GM19193 (cell line): ENCODE data around the gene SLC5A5.

Source experiments
- POLR2A ChIP-seq: IDR thresholded peaks from 4 replicates; pipeline ENCODE4 v1.6.1; 2011; ENCODE audit not compliant: insufficient read depth, insufficient read length; ENCODE audit errors: extremely low read depth

SLC5A5 gene

DNA sequence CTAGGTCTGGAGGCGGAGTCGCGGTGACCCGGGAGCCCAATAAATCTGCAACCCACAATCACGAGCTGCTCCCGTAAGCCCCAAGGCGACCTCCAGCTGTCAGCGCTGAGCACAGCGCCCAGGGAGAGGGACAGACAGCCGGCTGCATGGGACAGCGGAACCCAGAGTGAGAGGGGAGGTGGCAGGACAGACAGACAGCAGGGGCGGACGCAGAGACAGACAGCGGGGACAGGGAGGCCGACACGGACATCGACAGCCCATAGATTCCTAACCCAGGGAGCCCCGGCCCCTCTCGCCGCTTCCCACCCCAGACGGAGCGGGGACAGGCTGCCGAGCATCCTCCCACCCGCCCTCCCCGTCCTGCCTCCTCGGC, at the start of gene SLC5A5:
TSS of gene SLC5A5 (plus strand) at position 68 of the 373 bp plus-strand sequence. CDS start 375 bp downstream, outside the sequence.
- no peak for TF ChIP-seq POLR2A

GRCh38 chr19:17824339-17824738, 47.4 kb upstream of the SLC5A5 start:
- no peak for TF ChIP-seq POLR2A

GRCh38 chr19:17826508-17827056, 45.2 kb upstream of the SLC5A5 start:
- TF ChIP-seq POLR2A = no peak

DNA sequence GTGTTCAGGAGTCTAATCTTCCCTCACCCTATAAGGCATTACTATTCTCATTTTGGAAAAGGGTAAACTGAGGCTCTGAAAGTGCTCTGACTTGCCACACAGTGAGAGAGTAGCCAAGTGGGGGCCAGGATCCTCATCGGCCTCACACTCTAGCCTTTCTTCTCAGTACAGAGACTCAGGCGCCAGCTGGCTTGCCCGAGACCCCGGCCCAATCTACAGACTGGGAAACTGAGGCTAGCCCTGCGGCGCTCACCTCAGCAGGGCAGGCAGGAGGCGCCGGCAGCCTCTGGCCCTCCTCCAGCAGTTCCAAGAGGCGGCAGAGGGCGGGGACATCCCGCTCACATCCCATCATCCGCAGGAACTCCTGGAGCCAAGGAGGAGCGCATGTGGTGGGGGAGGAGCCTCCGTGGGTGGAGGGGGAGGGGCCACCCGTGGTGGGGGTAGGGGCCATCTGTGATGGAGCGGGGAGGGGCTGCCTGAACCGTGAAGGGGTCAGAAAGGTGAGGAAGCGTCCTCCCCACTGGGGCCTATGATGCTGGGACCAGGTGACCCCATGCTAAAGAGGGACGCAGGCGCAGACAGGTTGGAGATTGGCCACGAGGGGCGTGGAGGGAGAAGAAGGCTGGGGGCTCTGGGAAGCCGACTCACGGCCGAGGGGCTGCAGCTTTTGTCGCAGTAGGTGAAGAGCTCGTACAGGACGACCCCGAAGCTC, 41.7 kb upstream of the SLC5A5 start:
- TF ChIP-seq POLR2A = no peak

DNA sequence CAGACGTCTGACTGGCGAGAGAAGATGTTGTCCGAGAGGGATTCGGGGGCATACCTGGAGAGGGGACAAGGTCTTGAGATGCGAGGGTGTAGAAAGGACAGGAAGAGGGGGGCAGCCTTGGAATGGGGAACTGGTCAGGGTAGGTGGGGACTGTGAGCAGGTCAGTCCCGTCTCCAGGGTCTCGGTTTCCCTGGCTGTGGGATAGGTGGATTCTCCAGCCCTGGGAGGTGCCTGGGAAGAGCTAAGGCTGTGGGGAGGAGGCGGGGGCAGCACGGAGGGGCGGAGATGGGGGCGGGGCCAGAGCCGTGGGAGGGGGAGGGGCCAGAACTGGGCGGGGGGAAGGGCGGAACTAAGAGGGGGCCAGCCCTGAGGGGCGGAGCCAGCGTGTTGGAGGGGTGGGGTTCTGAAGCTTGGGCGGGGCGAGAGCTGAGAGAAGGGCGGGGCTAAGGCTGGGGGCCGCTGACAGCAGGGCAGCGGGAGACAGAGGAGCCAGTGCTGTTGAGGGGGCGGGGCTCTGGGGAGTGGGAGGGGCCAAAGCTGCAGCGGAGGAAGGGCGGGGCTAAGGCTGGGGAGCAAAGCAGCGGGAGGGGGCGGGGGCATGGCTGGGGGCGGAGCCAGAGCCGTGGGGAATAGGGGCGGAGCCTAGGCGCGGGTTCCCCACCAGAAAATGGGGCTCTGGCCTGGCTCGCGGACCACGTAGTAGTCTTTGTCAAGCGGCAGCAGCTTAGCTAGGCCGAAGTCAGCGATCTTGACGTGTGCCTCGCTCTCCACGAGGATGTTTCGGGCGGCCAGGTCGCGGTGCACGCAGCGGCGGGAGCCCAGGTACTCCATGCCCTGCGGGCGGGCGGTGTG, 41.0 kb upstream of the SLC5A5 start:
- no peak for TF ChIP-seq POLR2A

- TF ChIP-seq POLR2A = no peak
Observed at GRCh38 chr19:17831419-17831888, 40.3 kb upstream of the SLC5A5 start.

DNA sequence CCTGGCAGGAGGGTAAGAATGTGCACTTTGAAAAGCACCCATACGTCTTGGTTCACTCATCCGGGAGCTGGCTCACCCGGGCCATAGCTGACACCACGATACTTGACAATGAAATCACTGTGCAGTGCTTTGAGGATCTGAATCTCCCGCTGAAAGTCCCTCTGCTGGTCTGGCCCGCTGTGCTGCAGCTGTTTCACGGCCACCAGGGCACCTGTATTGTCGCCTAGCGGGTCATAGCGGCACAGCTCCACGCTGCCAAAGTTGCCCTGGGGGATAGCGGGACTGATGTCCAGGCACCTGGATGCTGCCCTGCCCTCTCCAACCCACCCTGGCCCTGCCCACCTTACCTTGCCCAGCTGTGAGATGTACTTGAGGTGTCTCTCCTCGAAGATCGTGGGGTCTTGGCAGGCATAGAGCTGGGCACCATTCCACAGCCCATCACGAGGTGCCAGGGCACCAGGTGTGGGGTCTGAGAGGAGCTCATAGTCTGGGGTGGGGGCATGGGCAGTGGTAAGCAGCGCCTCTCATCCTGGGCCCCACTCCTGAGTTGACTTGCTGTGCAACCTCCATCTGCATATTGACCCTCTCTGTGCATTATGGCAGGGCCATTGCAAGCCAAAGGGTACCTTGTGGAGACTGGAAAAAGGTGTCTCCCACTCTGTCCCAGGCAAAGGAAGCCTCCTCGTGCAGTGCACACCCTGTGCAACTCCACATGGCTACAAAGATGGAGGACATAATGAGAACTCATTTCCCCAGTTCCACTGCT, 39.1 kb upstream of the SLC5A5 start:
- TF ChIP-seq POLR2A = no peak

DNA sequence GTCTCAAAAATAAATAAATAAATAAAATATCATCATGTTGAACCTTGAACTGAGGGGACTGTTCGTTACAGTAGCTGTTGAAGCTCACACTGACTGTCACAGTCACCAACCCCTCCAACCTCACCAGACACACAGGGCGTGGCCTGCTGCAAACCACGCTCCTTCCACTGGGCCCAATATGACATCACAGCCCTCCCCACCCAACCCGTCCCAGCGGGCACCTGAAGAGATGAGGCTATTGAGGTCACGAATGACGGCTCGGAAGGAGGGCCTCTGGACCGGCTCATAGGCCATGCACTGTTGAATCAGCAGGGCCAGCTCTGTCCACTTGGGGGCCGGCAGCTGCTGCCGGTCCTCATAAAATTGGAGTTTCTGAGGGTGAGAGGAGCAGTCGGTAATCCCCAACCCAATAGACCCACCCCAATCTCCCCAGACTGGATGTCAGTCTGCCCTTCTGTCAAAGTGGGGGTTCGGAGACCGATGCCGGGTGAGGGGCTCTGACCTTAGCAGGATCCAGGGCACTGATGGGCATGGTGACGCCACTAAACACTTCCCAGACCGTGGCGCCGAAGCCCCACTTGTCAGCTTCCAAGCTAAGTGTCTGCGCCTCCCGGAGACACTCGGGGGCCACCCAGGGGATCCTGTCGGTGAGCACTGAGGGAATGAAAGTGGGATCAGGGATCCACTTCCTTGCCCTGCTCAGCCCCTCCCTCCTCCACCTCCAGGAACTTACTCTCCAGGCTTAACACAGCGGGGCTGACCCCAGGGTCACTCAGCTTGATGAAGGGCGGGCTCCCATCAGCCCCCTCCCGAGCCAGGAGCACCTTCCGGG, 37.2 kb upstream of the SLC5A5 start:
- TF ChIP-seq POLR2A = no peak

DNA sequence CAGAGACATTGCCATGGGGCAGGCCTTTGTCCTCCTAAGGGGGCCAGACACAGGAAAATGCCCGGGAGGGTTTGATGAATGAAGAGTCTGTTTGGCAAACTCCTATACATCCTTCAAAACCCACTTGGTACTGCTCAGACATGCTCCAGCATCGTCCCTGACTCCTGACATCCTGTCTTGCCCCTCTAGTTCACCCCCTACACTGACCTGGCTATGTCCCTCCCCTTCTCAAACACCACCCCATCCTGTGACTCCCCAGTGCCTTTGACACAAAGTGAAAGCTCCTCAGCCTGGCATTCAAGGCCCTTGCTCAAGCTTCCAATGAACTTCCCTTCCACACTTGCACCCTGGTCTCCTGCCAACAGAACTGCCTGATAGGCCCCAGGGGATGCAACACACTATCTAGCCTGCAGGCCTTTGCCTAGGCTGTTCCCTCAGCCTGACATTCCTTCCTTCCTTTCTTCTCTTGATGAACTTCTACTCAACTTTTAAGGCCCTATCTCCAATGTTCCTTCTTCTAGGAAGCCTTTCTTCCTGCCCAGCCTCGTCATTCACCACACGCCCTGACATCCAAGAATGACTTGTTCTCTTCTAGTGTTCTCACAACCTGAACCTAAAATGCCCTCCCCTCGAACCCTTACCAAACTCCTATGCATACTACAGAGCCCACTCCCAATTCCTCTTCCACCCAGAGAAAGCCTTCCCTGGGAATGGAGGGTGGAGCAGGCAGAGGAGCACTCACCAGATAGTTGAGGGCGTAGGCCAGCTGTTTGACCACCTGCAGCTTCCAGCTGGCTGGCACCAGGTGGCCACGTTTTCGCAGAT, 36.4 kb upstream of the SLC5A5 start:
- TF ChIP-seq POLR2A = no peak

DNA sequence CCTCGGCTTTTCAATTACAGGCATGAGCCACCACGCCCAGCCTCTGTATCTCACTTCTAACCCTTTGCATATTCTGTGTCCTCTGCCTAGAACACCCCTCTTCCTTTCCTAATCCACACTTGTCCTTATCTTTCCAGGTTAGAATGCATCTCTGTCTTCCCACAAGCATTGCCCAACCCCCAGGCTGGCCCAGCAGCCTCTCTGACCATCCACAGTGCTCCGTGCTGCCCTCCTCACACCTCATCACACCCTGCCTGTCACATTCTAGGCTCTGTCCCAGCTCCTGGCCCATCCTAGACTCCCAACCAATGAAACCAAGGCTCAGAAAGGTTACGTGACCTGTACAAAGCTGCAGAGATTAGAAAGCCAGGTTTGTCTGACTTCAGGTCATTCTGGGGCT, 35.2 kb upstream of the SLC5A5 start:
- TF ChIP-seq POLR2A = no peak

- no peak for TF ChIP-seq POLR2A
Observed at GRCh38 chr19:17837972-17838371, 33.8 kb upstream of the SLC5A5 start.

GRCh38 chr19:17840019-17840418, 31.7 kb upstream of the SLC5A5 start:
- TF ChIP-seq POLR2A = no peak

GRCh38 chr19:17841371-17841809, 30.4 kb upstream of the SLC5A5 start:
- TF ChIP-seq POLR2A = no peak

- no peak for TF ChIP-seq POLR2A
Observed at GRCh38 chr19:17841810-17842662, 29.7 kb upstream of the SLC5A5 start.
